ENCODE measurements around the gene SDHA.
"Not testable (repeated sequence)": the region's sequence is repeated elsewhere in the genome, so short reads cannot be mapped to it uniquely, and the experiment has no call there.

The SDHA gene

GRCh38 chr5:198516-199196 is 19.5 kb upstream of the SDHA start:
- DNase-seq (ENCODE audit: low read depth in 2 of 2), result no peak

- DNase-seq (ENCODE audit: low read depth in 2 of 2), result no peak
These were observed 18.7 kb upstream of the SDHA start for GRCh38 chr5:199197-199949.

GRCh38 chr5:199950-200645 is 18.0 kb upstream of the SDHA start:
- no peak for DNase-seq (ENCODE audit: low read depth in 2 of 2)

- no peak for DNase-seq (ENCODE audit: low read depth in 2 of 2)
These were observed 17.1 kb upstream of the SDHA start for GRCh38 chr5:200985-201384.

GRCh38 chr5:201672-202071 is 16.4 kb upstream of the SDHA start:
- DNase-seq (ENCODE audit: low read depth in 2 of 2), result no peak

- DNase-seq (ENCODE audit: low read depth in 2 of 2), result no peak
These were observed 14.7 kb upstream of the SDHA start for GRCh38 chr5:203246-203930.

GRCh38 chr5:204001-204400 is 14.1 kb upstream of the SDHA start:
- no peak for DNase-seq (ENCODE audit: low read depth in 2 of 2)

- no peak for DNase-seq (ENCODE audit: low read depth in 2 of 2)
These were observed 13.7 kb upstream of the SDHA start for GRCh38 chr5:204462-204861.

GRCh38 chr5:204966-205670 is 13.0 kb upstream of the SDHA start:
- no peak for DNase-seq (ENCODE audit: low read depth in 2 of 2)

GRCh38 chr5:206406-206805 is 11.7 kb upstream of the SDHA start:
- no peak for DNase-seq (ENCODE audit: low read depth in 2 of 2)

- DNase-seq (ENCODE audit: low read depth in 2 of 2), result no peak
These were observed 11.1 kb upstream of the SDHA start for GRCh38 chr5:206927-207536.

- DNase-seq (ENCODE audit: low read depth in 2 of 2), result no peak
These were observed 10.5 kb upstream of the SDHA start for GRCh38 chr5:207599-207998.

GRCh38 chr5:208449-209114 is 9.5 kb upstream of the SDHA start:
- no peak for DNase-seq (ENCODE audit: low read depth in 2 of 2)

- no peak for DNase-seq (ENCODE audit: low read depth in 2 of 2)
These were observed 4.2 kb upstream of the SDHA start for GRCh38 chr5:213803-214395.

GRCh38 chr5:215256-215655 is 2.9 kb upstream of the SDHA start:
- DNase-seq (ENCODE audit: low read depth in 2 of 2), result not testable (repeated sequence)

GRCh38 chr5:216076-216475 is 2.0 kb upstream of the SDHA start:
- DNase-seq (ENCODE audit: low read depth in 2 of 2), result not testable (repeated sequence)

- DNase-seq (ENCODE audit: low read depth in 2 of 2), result no peak
These were observed 554 bp downstream of the SDHA start for GRCh38 chr5:218457-219291.

- DNase-seq (ENCODE audit: low read depth in 2 of 2), result no peak
These were observed 1.3 kb downstream of the SDHA start for GRCh38 chr5:219460-219863.

GRCh38 chr5:219991-220390 is 1.9 kb downstream of the SDHA start:
- no peak for DNase-seq (ENCODE audit: low read depth in 2 of 2)
